Measurements from ENCODE around the gene ATXN2.

ATXN2 gene

GRCh38 chr12:111448846-111449790, 150.0 kb downstream of the ATXN2 start:
- no peak for DNase-seq

GRCh38 chr12:111448266-111448830, 150.8 kb downstream of the ATXN2 start:
- no peak for DNase-seq

- no peak for DNase-seq
Observed at GRCh38 chr12:111447571-111448265, 151.4 kb downstream of the ATXN2 start.

GRCh38 chr12:111446631-111447570, 152.2 kb downstream of the ATXN2 start:
- no peak for DNase-seq

GRCh38 chr12:111445726-111446581, 153.2 kb downstream of the ATXN2 start:
- DNase-seq: no peak

- DNase-seq: peak; percentile 39
Observed at GRCh38 chr12:111444925-111445725, 154.0 kb downstream of the ATXN2 start.

- DNase-seq: no peak
Observed at GRCh38 chr12:111444314-111444924, 154.7 kb downstream of the ATXN2 start.

- DNase-seq: no peak
Observed at GRCh38 chr12:111443586-111443985, 155.5 kb downstream of the ATXN2 start.

- DNase-seq: no peak
Observed at GRCh38 chr12:111443086-111443485, 156.0 kb downstream of the ATXN2 start.

- no peak for DNase-seq
Observed at GRCh38 chr12:111442301-111443045, 156.6 kb downstream of the ATXN2 start.

- no peak for DNase-seq
Observed at GRCh38 chr12:111441107-111441928, 157.8 kb downstream of the ATXN2 start.

GRCh38 chr12:111440631-111441030, 158.5 kb downstream of the ATXN2 start:
- no peak for DNase-seq

GRCh38 chr12:111440152-111440551, 159.0 kb downstream of the ATXN2 start:
- no peak for DNase-seq

- DNase-seq: no peak
Observed at GRCh38 chr12:111439657-111440151, 159.4 kb downstream of the ATXN2 start.

GRCh38 chr12:111438481-111438880, 160.6 kb downstream of the ATXN2 start:
- DNase-seq: peak; percentile 92

GRCh38 chr12:111437816-111438454, 161.2 kb downstream of the ATXN2 start:
- DNase-seq: peak; percentile 86

- DNase-seq: no peak
Observed at GRCh38 chr12:111436811-111437210, 162.3 kb downstream of the ATXN2 start.

GRCh38 chr12:111436266-111436665, 162.8 kb downstream of the ATXN2 start:
- no peak for DNase-seq
